ENCODE data around the gene DNMBP. TPM values are rescaled to one million over a fixed set of nuclear protein-coding genes. Genes with fewer than 3 reads are reported as not detected.
"Not testable (repeated sequence)": the region's sequence is repeated elsewhere in the genome, so short reads cannot be mapped to it uniquely, and the experiment has no call there.

Gene DNMBP
- total RNA-seq, 1 donor from 2014 or later, result 15.9 TPM

DNA sequence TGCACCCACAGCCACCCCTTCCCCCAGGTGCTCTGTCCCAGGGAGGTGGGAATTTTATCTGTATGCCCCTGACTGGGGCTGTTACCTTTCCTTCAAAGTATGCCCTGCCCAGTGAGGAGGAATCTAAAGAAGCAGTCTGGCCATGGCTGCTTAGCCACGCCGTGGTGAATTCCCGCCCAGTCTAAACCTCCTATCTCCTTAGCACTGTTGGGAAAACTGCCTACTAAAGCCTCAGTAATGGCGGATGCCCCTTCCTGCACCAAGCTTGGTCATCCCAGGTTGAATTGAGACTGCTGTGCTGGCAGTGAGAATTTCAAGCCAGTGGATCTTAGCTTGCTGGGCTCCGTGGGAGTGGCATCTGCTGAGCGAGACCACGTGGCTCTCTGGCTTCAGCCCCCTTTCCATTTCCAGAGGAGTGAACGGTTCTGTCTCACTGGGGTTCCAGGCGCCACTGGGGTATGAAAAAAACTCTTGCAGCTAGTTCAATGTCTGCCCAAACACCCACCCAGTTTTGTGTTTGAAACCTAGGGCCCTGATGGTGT is 140.1 kb downstream of the DNMBP start:
- Histone ChIP-seq H3K27me3 (no peaks in the 10 kb centered on the region), H3K9me3 (peaks cover 0 to 3% of the 10 kb centered on the region in 2 donors), H3K4me1 (no peaks in the 10 kb centered on the region), H3K27ac (no peak overlapping the region), H3K4me3 (no peak overlapping the region), H3K36me3 (no peaks in the 10 kb centered on the region)
- intact Hi-C loops (cut with DNase I), result no loop called here
- no peak for DNase-seq (ENCODE audit: low spot score in 2 of 2)
- TF ChIP-seq, protein P1, sequence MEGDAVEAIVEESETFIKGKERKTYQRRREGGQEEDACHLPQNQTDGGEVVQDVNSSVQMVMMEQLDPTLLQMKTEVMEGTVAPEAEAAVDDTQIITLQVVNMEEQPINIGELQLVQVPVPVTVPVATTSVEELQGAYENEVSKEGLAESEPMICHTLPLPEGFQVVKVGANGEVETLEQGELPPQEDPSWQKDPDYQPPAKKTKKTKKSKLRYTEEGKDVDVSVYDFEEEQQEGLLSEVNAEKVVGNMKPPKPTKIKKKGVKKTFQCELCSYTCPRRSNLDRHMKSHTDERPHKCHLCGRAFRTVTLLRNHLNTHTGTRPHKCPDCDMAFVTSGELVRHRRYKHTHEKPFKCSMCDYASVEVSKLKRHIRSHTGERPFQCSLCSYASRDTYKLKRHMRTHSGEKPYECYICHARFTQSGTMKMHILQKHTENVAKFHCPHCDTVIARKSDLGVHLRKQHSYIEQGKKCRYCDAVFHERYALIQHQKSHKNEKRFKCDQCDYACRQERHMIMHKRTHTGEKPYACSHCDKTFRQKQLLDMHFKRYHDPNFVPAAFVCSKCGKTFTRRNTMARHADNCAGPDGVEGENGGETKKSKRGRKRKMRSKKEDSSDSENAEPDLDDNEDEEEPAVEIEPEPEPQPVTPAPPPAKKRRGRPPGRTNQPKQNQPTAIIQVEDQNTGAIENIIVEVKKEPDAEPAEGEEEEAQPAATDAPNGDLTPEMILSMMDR (IDR thresholded peaks at IDR 0.05), result no peak

DNA sequence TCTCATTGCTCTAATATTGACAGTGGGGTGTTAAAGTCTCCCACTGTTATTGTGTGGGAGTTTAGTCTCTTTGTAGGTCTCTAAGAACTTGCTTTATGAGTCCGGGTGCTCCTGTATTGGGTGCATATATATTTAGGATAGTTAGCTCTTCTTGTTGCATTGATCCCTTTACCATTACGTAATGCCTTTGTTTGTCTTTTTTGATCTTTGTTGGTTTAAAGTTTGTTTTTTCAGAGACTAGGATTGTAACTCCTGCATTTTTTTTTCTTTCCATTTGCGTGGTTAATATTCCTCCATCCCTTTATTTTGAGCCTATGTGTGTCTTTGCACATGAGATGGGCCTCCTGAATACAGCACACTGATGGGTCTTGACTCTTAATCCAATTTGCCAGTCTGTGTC is 142.5 kb downstream of the DNMBP start:
- intact Hi-C loops (cut with DNase I); H3K9me3 ChIP-seq; H3K4me3 ChIP-seq; DNase-seq (ENCODE audit: low spot score in 2 of 2); H3K4me1 ChIP-seq; H3K27ac ChIP-seq; H3K36me3 ChIP-seq; H3K27me3 ChIP-seq: not testable (repeated sequence)

DNA sequence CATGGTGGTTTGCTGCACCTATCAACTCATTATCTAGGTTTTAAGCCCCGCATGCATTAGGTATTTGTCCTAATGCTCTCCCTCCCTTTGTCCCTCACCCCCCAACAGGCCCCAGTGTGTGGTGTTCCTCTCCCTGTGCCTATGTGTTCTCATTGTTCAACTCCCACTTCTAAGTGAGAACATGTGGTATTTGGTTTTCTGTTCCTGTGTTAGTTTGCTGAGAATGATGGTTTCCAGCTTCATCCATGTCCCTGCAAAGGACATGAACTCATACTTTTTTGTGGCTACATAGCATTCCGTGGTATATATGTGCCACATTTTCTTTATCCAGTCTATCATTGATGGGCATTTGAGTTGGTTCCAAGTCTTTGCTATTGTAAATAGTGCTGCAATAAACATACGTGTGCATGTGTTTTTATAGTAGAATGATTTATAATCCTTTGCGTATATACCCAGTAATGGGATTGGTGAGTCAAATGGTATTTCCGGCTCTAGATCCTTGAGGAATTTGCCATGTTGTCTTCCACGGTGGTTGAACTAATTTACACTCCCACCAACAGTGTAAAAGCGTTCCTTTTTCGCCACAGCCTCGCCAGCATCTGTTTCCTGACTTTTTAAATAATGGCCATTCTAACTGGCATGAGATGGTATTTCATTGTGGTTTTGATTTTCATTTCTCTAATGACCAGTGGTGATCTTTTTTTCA is 146.1 kb downstream of the DNMBP start:
- DNase-seq (ENCODE audit: low spot score in 2 of 2); H3K27me3 ChIP-seq; H3K9me3 ChIP-seq; H3K36me3 ChIP-seq; H3K4me1 ChIP-seq; intact Hi-C loops (cut with DNase I); H3K27ac ChIP-seq; H3K4me3 ChIP-seq: not testable (repeated sequence)

DNA sequence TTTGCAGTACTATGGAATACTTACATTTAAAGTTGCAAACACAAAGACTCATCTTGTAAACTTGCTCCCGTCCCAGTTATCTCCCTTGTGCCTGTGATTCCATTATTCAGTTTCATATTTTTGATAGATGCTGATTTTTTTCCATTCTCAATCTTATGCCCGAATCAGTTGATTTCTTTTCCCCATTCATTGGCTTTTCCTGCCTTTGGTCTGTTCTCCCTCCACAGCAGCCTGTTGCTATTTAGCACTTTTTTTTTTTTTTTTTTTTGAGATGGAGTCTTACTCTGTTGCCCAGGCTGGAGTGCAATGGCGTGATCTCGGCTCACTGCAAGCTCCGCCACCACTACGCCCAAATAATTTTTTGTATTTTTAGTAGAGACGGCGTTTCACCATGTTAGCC is 149.3 kb downstream of the DNMBP start:
- H3K27me3 ChIP-seq, result no peaks in the 10 kb centered on the region
- TF ChIP-seq, protein P1 (IDR thresholded peaks at IDR 0.05), result no peak
- DNase-seq (ENCODE audit: low spot score in 2 of 2), result no peak
- no peak overlapping the region for H3K27ac ChIP-seq
- intact Hi-C loops (cut with DNase I), result no loop called here
- no peaks in the 10 kb centered on the region for H3K4me1 ChIP-seq
- no peaks in the 10 kb centered on the region for H3K9me3 ChIP-seq
- H3K4me3 ChIP-seq, result no peak overlapping the region
- H3K36me3 ChIP-seq, result no peaks in the 10 kb centered on the region

DNA sequence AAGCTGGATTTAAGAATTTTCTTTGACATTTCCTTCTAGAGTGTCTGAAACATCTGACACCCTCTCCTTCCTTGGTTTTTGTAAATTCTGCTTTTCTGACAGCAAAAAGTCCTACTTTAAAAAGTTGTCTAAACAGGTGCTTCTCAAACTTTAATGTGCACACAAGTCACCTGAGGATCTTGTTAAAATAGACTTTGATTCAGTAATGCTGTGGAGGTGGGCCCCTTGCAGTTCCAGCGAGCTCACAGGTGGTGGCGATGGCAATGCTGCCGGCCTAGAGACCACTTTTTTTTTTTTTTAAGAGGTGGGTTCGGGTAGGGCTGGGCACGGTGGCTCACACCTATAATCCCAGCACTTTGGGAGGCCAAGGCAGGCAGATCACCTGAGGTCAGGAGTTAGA is 150.2 kb downstream of the DNMBP start:
- Histone ChIP-seq H3K4me3 (no peak overlapping the region), H3K27ac (no peak overlapping the region), H3K4me1 (no peaks in the 10 kb centered on the region), H3K36me3 (no peaks in the 10 kb centered on the region), H3K9me3 (no peaks in the 10 kb centered on the region), H3K27me3 (no peaks in the 10 kb centered on the region)
- no peak for DNase-seq (ENCODE audit: low spot score in 2 of 2)
- intact Hi-C loops (cut with DNase I), result no loop called here
- TF ChIP-seq, protein P1 (IDR thresholded peaks at IDR 0.05), result peak in 1 of 3 experiments; percentile 6

DNA sequence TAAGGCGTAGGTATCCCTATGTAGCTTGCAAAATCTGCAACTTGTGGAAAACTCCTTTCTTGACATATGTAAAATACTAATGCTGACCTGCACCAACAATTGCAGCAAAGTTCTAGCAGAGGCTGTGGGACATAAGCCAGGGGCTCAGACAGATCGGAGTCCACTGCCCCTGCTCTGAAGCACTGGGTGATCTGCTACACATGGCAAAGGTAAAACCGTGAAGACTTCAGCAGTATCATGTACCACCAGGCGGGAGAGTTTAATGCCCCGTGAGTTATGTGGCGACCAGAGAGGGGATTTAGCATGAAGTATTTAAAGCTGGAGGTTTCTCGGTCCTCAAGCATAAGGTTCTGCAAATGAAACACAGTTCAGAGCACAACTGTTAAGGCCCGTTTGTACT is 150.9 kb downstream of the DNMBP start:
- Histone ChIP-seq H3K27me3 (no peaks in the 10 kb centered on the region), H3K4me1 (no peaks in the 10 kb centered on the region), H3K27ac (no peak overlapping the region), H3K36me3 (no peaks in the 10 kb centered on the region), H3K9me3 (no peaks in the 10 kb centered on the region), H3K4me3 (no peak overlapping the region)
- no peak for DNase-seq (ENCODE audit: low spot score in 2 of 2)
- intact Hi-C loops (cut with DNase I), result no loop called here
- TF ChIP-seq, protein P1 (IDR thresholded peaks at IDR 0.05), result no peak

Measured in ascending aorta (tissue), 2 donors.